Measurements from ENCODE around the gene LRP6. TPM values are rescaled to one million over a fixed set of nuclear protein-coding genes. Genes with fewer than 3 reads are reported as not detected.

Gene LRP6
- total RNA-seq, 1 experiment from 2014 or later, result 62.4 TPM

GRCh38 chr12:12275874-12276273, 9.0 kb upstream of the LRP6 start:
- Histone ChIP-seq H2BK120ac (ENCODE audit: low read depth, low read length, poor library complexity, severe bottlenecking) (no peak overlapping the region), H3T11ph (ENCODE audit: low read length) (no peak overlapping the region), H3K18ac (ENCODE audit: insufficient read length, low read depth, low read length) (no peak overlapping the region), H2BK15ac (ENCODE audit: low read depth, low read length) (no peak overlapping the region), H3K4me2 (ENCODE audit: insufficient read depth, insufficient read length, low read length) (no peak overlapping the region), H3K79me1 (ENCODE audit: insufficient read depth, low read depth, low read length, poor library complexity, severe bottlenecking) (no peaks in the 10 kb centered on the region), H3K27ac (ENCODE audit: insufficient read length, low read depth, low read length) (no peak overlapping the region), H3K4me1 (ENCODE audit: insufficient read depth, low read length) (no peaks in the 10 kb centered on the region), H2AK5ac (ENCODE audit: insufficient read length, low read length) (no peak overlapping the region), H3K9ac (ENCODE audit: extremely low read depth, insufficient read length, low read length) (no peak overlapping the region), H4K8ac (replicated peaks; ENCODE audit: insufficient read length, low read depth, low read length) (no peak overlapping the region), H2BK5ac (ENCODE audit: insufficient read length, low read length) (no peak overlapping the region), H3K23ac (ENCODE audit: insufficient read length, low read depth, low read length) (no peak overlapping the region), H2BK12ac (ENCODE audit: insufficient read length, low read depth, low read length) (no peak overlapping the region), H3K56ac (ENCODE audit: insufficient read length, low read depth, low read length) (no peak overlapping the region), H3K23me2 (ENCODE audit: insufficient read length, low read depth, low read length, poor library complexity, severe bottlenecking) (no peaks in the 10 kb centered on the region), H3K4ac (ENCODE audit: low read depth, low read length) (no peak overlapping the region), H4K5ac (ENCODE audit: insufficient read length, low read depth, low read length) (no peak overlapping the region), H4K20me1 (ENCODE audit: control insufficient read depth, insufficient read depth, insufficient read length) (no peaks in the 10 kb centered on the region), H3K14ac (ENCODE audit: insufficient read depth, low read length) (no peak overlapping the region), H4K91ac (ENCODE audit: insufficient read length, low read depth, low read length) (no peak overlapping the region), H2AFZ (ENCODE audit: low read length) (no peak overlapping the region), H3K9me3 (ENCODE audit: control insufficient read depth, low read depth, low read length) (no peaks in the 10 kb centered on the region), H3K27me3 (ENCODE audit: insufficient read depth, low read length) (no peaks in the 10 kb centered on the region), H3K79me2 (ENCODE audit: insufficient read depth, low read length) (no peaks in the 10 kb centered on the region), H2BK20ac (ENCODE audit: low read depth, low read length, poor library complexity, severe bottlenecking) (no peak overlapping the region)
- WGBS (ENCODE audit: extremely low coverage, insufficient read length, low lambda C conversion rate), result no CpG with 5 or more reads among the region's 6 CpGs
- no peak for TF ChIP-seq CTCF (conservative IDR thresholded peaks at IDR 0.05)
- H3K27ac Mint-ChIP-seq, result no peak overlapping the region
- no peak for DNase-seq
- H3K36me3 Mint-ChIP-seq (ENCODE audit: insufficient read depth in 1 of 3, low read depth in 3 of 3), result peaks cover 0 to 15% (median 3%) of the 10 kb centered on the region in 3 experiments; a peak in 2 of 7 replicates
- H3K27me3 Mint-ChIP-seq (ENCODE audit: low read depth), result no peaks in the 10 kb centered on the region
- H3K4me3 Mint-ChIP-seq, result no peak overlapping the region
- H3K4me1 Mint-ChIP-seq, result peaks cover 13 to 14% of the 10 kb centered on the region in 2 experiments
- peaks cover 7 to 14% of the 10 kb centered on the region in 2 experiments; a peak in 4 of 5 replicates for H3K9me3 Mint-ChIP-seq
